NCI-H748 (cell line): ENCODE measurements around the gene ST3GAL6.
"Not testable (repeated sequence)": the region's sequence is repeated elsewhere in the genome, so short reads cannot be mapped to it uniquely, and the experiment has no call there.

Experiments used
- DNase-seq: peaks from one replicate; lab custom pipeline; 2025; ENCODE audit not compliant: unreplicated experiment; lab: John Stamatoyannopoulos, UW

Gene ST3GAL6

GRCh38 chr3:98799479-98799878, 36.3 kb downstream of the ST3GAL6 start:
- DNase-seq = no peak

GRCh38 chr3:98800401-98800800, 37.3 kb downstream of the ST3GAL6 start:
- no peak for DNase-seq

- DNase-seq = no peak
Observed at GRCh38 chr3:98801043-98801747, 38.1 kb downstream of the ST3GAL6 start.

GRCh38 chr3:98805571-98805970, 42.4 kb downstream of the ST3GAL6 start:
- no peak for DNase-seq

GRCh38 chr3:98806521-98806920, 43.4 kb downstream of the ST3GAL6 start:
- no peak for DNase-seq

- DNase-seq = no peak
Observed at GRCh38 chr3:98807011-98807410, 43.9 kb downstream of the ST3GAL6 start.

GRCh38 chr3:98807561-98807960, 44.4 kb downstream of the ST3GAL6 start:
- DNase-seq = no peak

GRCh38 chr3:98808071-98808470, 44.9 kb downstream of the ST3GAL6 start:
- no peak for DNase-seq

- no peak for DNase-seq
Observed at GRCh38 chr3:98809557-98809956, 46.4 kb downstream of the ST3GAL6 start.

GRCh38 chr3:98811048-98811447, 47.9 kb downstream of the ST3GAL6 start:
- DNase-seq = no peak

GRCh38 chr3:98812851-98813374, 49.8 kb downstream of the ST3GAL6 start:
- DNase-seq = peak; percentile 9

- no peak for DNase-seq
Observed at GRCh38 chr3:98814817-98815420, 51.8 kb downstream of the ST3GAL6 start.

- peak; percentile 10 for DNase-seq
Observed at GRCh38 chr3:98817547-98818041, 54.5 kb downstream of the ST3GAL6 start.

- no peak for DNase-seq
Observed at GRCh38 chr3:98821063-98821462, 57.9 kb downstream of the ST3GAL6 start.

GRCh38 chr3:98823791-98824190, 60.7 kb downstream of the ST3GAL6 start:
- DNase-seq = no peak

- DNase-seq = no peak
Observed at GRCh38 chr3:98824256-98824655, 61.1 kb downstream of the ST3GAL6 start.

- no peak for DNase-seq
Observed at GRCh38 chr3:98826126-98826525, 63.0 kb downstream of the ST3GAL6 start.

- no peak for DNase-seq
Observed at GRCh38 chr3:98827221-98827920, 64.2 kb downstream of the ST3GAL6 start.

GRCh38 chr3:98829246-98829832, 66.2 kb downstream of the ST3GAL6 start:
- DNase-seq = no peak

- DNase-seq = not testable (repeated sequence)
Observed at GRCh38 chr3:98831060-98831459, 67.9 kb downstream of the ST3GAL6 start.

- no peak for DNase-seq
Observed at GRCh38 chr3:98839846-98840245, 76.7 kb downstream of the ST3GAL6 start.
